H9 (cell line): ENCODE results near the gene CTU2. TPM values are rescaled to one million over a fixed set of nuclear protein-coding genes. Genes with fewer than 3 reads are reported as not detected.

ENCODE experiments used
- DNase-seq: peaks from one replicate; pipeline ENCODE4 v3.0.0-alpha.2; 2017
- H2AFZ ChIP-seq: one replicate; pipeline ENCODE4 v1.6.1; 2013; ENCODE audit warnings: mild to moderate bottlenecking, low read length, control low read depth, moderate library complexity
- H2AK5ac ChIP-seq: 2 replicates; pipeline ENCODE4 v1.6.1; 2013; ENCODE audit warnings: low read length, control low read depth, mixed read lengths; ENCODE audit not compliant: insufficient read length
- H2BK120ac ChIP-seq: one replicate; pipeline ENCODE4 v1.6.1; 2013; ENCODE audit warnings: low read depth, mild to moderate bottlenecking, low read length, control low read depth, inconsistent platforms; ENCODE audit not compliant: poor library complexity, severe bottlenecking
- H2BK12ac ChIP-seq: 2 replicates; pipeline ENCODE4 v1.6.1; 2013; ENCODE audit warnings: low read length, control low read depth, mixed read lengths, low read depth; ENCODE audit not compliant: insufficient read length
- H2BK15ac ChIP-seq: 2 replicates; pipeline ENCODE4 v1.6.1; 2013; ENCODE audit warnings: low read depth, low read length, control low read depth
- H2BK20ac ChIP-seq: one replicate; pipeline ENCODE4 v1.6.1; 2013; ENCODE audit warnings: low read depth, mild to moderate bottlenecking, low read length, control low read depth, inconsistent platforms; ENCODE audit not compliant: poor library complexity, severe bottlenecking
- H2BK5ac ChIP-seq: 2 replicates; pipeline ENCODE4 v1.6.1; 2013; ENCODE audit warnings: low read length, control low read depth, mixed read lengths; ENCODE audit not compliant: insufficient read length
- H3K14ac ChIP-seq: 2 replicates; pipeline ENCODE4 v1.6.1; 2013; ENCODE audit warnings: low read length, control low read depth; ENCODE audit not compliant: insufficient read depth
- H3K18ac ChIP-seq: 2 replicates; pipeline ENCODE4 v1.6.1; 2013; ENCODE audit warnings: low read depth, mild to moderate bottlenecking, mixed read lengths, low read length, control low read depth; ENCODE audit not compliant: insufficient read length
- H3K23ac ChIP-seq: 2 replicates; pipeline ENCODE4 v1.6.1; 2013; ENCODE audit warnings: low read length, control low read depth, mixed read lengths, low read depth; ENCODE audit not compliant: insufficient read length
- H3K23me2 ChIP-seq: 2 replicates; pipeline ENCODE4 v1.6.1; 2013; ENCODE audit warnings: low read depth, mild to moderate bottlenecking, mixed read lengths, low read length, control low read depth; ENCODE audit not compliant: insufficient read length, poor library complexity, severe bottlenecking
- H3K27ac ChIP-seq: 2 replicates; pipeline ENCODE4 v1.5.1; 2013; ENCODE audit warnings: low read length, control low read depth, mixed read lengths, low read depth; ENCODE audit not compliant: insufficient read length
- H3K27me3 ChIP-seq: 2 replicates; pipeline ENCODE4 v1.6.1; 2013; ENCODE audit warnings: low read length, control low read depth, inconsistent platforms; ENCODE audit not compliant: insufficient read depth
- H3K4ac ChIP-seq: 2 replicates; pipeline ENCODE4 v1.6.1; 2013; ENCODE audit warnings: low read depth, mild to moderate bottlenecking, control low read depth, inconsistent platforms, low read length, moderate library complexity
- H3K4me1 ChIP-seq: 2 replicates; pipeline ENCODE4 v1.6.1; 2013; ENCODE audit warnings: low read length, control low read depth, inconsistent platforms; ENCODE audit not compliant: insufficient read depth
- H3K4me2 ChIP-seq: 2 replicates; pipeline ENCODE4 v1.6.1; 2013; ENCODE audit warnings: low read length, control low read depth, mixed read lengths; ENCODE audit not compliant: insufficient read length, insufficient read depth
- H3K56ac ChIP-seq: 2 replicates; pipeline ENCODE4 v1.6.1; 2013; ENCODE audit warnings: low read depth, mild to moderate bottlenecking, mixed read lengths, low read length, control low read depth; ENCODE audit not compliant: insufficient read length
- H3K79me1 ChIP-seq: 2 replicates; pipeline ENCODE4 v1.6.1; 2013; ENCODE audit warnings: low read depth, mild to moderate bottlenecking, moderate library complexity, low read length, control low read depth, inconsistent platforms; ENCODE audit not compliant: insufficient read depth, poor library complexity, severe bottlenecking
- H3K79me2 ChIP-seq: 2 replicates; pipeline ENCODE4 v1.6.1; 2013; ENCODE audit warnings: low read length, control low read depth, inconsistent platforms; ENCODE audit not compliant: insufficient read depth
- H3K9ac ChIP-seq: 2 replicates; pipeline ENCODE4 v1.6.1; 2013; ENCODE audit warnings: low read length, control low read depth, mixed read lengths; ENCODE audit not compliant: insufficient read length; ENCODE audit errors: extremely low read depth
- H3K9me3 ChIP-seq: one replicate; pipeline ENCODE4 v1.6.1; 2013; ENCODE audit warnings: low read depth, low read length, inconsistent platforms; ENCODE audit not compliant: control insufficient read depth
- H3T11ph ChIP-seq: one replicate; pipeline ENCODE4 v1.6.1; 2013; ENCODE audit warnings: mild to moderate bottlenecking, low read length, control low read depth, inconsistent platforms
- H4K20me1 ChIP-seq: one replicate; pipeline ENCODE4 v1.6.1; 2013; ENCODE audit not compliant: control insufficient read depth, insufficient read length, insufficient read depth
- H4K5ac ChIP-seq: 2 replicates; pipeline ENCODE4 v1.6.1; 2013; ENCODE audit warnings: low read depth, mild to moderate bottlenecking, mixed read lengths, low read length, control low read depth; ENCODE audit not compliant: insufficient read length
- H4K8ac ChIP-seq: replicated peaks from 2 replicates; pipeline ENCODE4 v1.6.1; 2013; ENCODE audit warnings: low read length, control low read depth, mixed read lengths, low read depth; ENCODE audit not compliant: insufficient read length
- H4K91ac ChIP-seq: 2 replicates; pipeline ENCODE4 v1.6.1; 2013; ENCODE audit warnings: low read depth, mild to moderate bottlenecking, moderate library complexity, mixed read lengths, low read length, control low read depth; ENCODE audit not compliant: insufficient read length
- H3K27ac Mint-ChIP-seq, 3 experiments: 2 replicates in 2 of 3; 3 replicates in 1 of 3; pipeline ENCODE4 v1.8.0; 2020 to 2021; ENCODE audit warnings: mixed read lengths in 3 of 3, mild to moderate bottlenecking in 1 of 3, moderate library complexity in 1 of 3
- H3K27me3 Mint-ChIP-seq: 2 replicates; pipeline ENCODE4 v1.8.0; 2021; ENCODE audit warnings: low read depth, mild to moderate bottlenecking, moderate library complexity, mixed read lengths
- H3K36me3 Mint-ChIP-seq, 3 experiments: 2 replicates in 2 of 3; 3 replicates in 1 of 3; pipeline ENCODE4 v1.8.0; 2020 to 2021; ENCODE audit warnings: low read depth in 3 of 3, mixed read lengths in 3 of 3; ENCODE audit not compliant: insufficient read depth in 1 of 3
- H3K4me1 Mint-ChIP-seq, 2 experiments: 2 replicates each; pipeline ENCODE4 v1.8.0; 2020; ENCODE audit warnings: mixed read lengths in 2 of 2
- H3K4me3 Mint-ChIP-seq, 2 experiments: 2 replicates in 1 of 2; 3 replicates in 1 of 2; pipeline ENCODE4 v1.8.0; 2020 to 2021; ENCODE audit warnings: mild to moderate bottlenecking in 2 of 2, mixed read lengths in 2 of 2, moderate library complexity in 1 of 2
- H3K9me3 Mint-ChIP-seq, 2 experiments: 2 replicates in 1 of 2; 3 replicates in 1 of 2; pipeline ENCODE4 v1.8.0; 2020; ENCODE audit warnings: mild to moderate bottlenecking in 2 of 2, mixed read lengths in 2 of 2, moderate library complexity in 1 of 2
- CTCF ChIP-seq: fragments of 200-600 bp; sonication (generic); conservative IDR thresholded peaks from 3 replicates; pipeline ENCODE4 v1.8.0; 2021; ENCODE audit warnings: antibody characterized with exemption, mild to moderate bottlenecking
- WGBS: extraction: QIAGEN DNeasy Blood & Tissue Kit; methylation state at CpG from one replicate; pipeline ENCODE4 v1.1.7; 2013; ENCODE audit warnings: missing lambda C conversion rate, low lambda C conversion rate, mixed read lengths; ENCODE audit not compliant: insufficient read length; ENCODE audit errors: extremely low coverage; 5-methylcytosine and 5-hydroxymethylcytosine counted together
- total RNA-seq: library from RNA; stranded (reverse); gene quantifications from 2 replicates; pipeline ENCODE4 v1.2.1, GENCODE V29; 2021

The CTU2 gene
- total RNA-seq, 1 experiment from 2014 or later, result 32.8 TPM

- peaks cover 6% of the 10 kb centered on the region for H3K23me2 ChIP-seq
- H2BK5ac ChIP-seq, result no peak overlapping the region
- H3K4me1 Mint-ChIP-seq, result peaks cover 12 to 18% of the 10 kb centered on the region in 2 experiments
- H3T11ph ChIP-seq, result no peak overlapping the region
- H3K9me3 Mint-ChIP-seq, result no peaks in the 10 kb centered on the region
- H4K91ac ChIP-seq, result no peak overlapping the region
- H3K79me1 ChIP-seq, result no peaks in the 10 kb centered on the region
- no peak overlapping the region for H2BK12ac ChIP-seq
- no peaks in the 10 kb centered on the region for H3K36me3 Mint-ChIP-seq
- H3K18ac ChIP-seq, result no peak overlapping the region
- H3K27ac ChIP-seq, result no peak overlapping the region
- H3K27me3 ChIP-seq, result no peaks in the 10 kb centered on the region
- H2AK5ac ChIP-seq, result no peak overlapping the region
- no peaks in the 10 kb centered on the region for H3K4me1 ChIP-seq
- no peak overlapping the region for H2BK15ac ChIP-seq
- TF ChIP-seq CTCF, result no peak
- H3K27me3 Mint-ChIP-seq, result peaks cover 35% of the 10 kb centered on the region
- H3K14ac ChIP-seq, result no peak overlapping the region
- H3K27ac Mint-ChIP-seq, result no peak overlapping the region
- H3K23ac ChIP-seq, result no peak overlapping the region
- no peak overlapping the region for H3K9ac ChIP-seq
- no peak overlapping the region for H2BK120ac ChIP-seq
- H3K4me3 Mint-ChIP-seq, result no peak overlapping the region
- no peak overlapping the region for H3K4me2 ChIP-seq
- no CpG with 5 or more reads among the region's 21 CpGs for WGBS
- no peaks in the 10 kb centered on the region for H3K9me3 ChIP-seq
- no peak overlapping the region for H3K56ac ChIP-seq
- no peaks in the 10 kb centered on the region for H4K20me1 ChIP-seq
- no peak overlapping the region for H2AFZ ChIP-seq
- H4K5ac ChIP-seq, result no peak overlapping the region
- DNase-seq, result no peak
- H4K8ac ChIP-seq, result no peak overlapping the region
- H3K4ac ChIP-seq, result no peak overlapping the region
- no peaks in the 10 kb centered on the region for H3K79me2 ChIP-seq
- no peak overlapping the region for H2BK20ac ChIP-seq
Measured at GRCh38 chr16:88690341-88691128, 15.8 kb upstream of the CTU2 start.
